K562 (cell line): ENCODE data around the gene INCA1. TPM values are rescaled to one million over a fixed set of nuclear protein-coding genes. Genes with fewer than 3 reads are reported as not detected.

Source experiments
- CREB5 ChIP-seq: fragments of 250-450 bp; sonication (Bioruptor Pico); IDR thresholded peaks from 2 replicates; pipeline ENCODE4 v1.5.0; 2020; ENCODE audit warnings: mild to moderate bottlenecking
- ESRRA ChIP-seq: fragments of 450-650 bp; IDR thresholded peaks from 2 replicates; pipeline ENCODE4 v1.6.1; 2014; ENCODE audit warnings: low read depth, mild to moderate bottlenecking, moderate library complexity, borderline replicate concordance
- GATAD2B ChIP-seq: fragments of 450-650 bp; IDR thresholded peaks from 2 replicates; pipeline ENCODE4 v1.6.1; 2017; ENCODE audit warnings: mild to moderate bottlenecking, borderline replicate concordance
- NELFE ChIP-seq: IDR thresholded peaks from 2 replicates; pipeline ENCODE4 v1.6.1; 2011; ENCODE audit warnings: mild to moderate bottlenecking; ENCODE audit not compliant: insufficient read depth, insufficient read length
- NR0B1 ChIP-seq: fragments of 450-650 bp; IDR thresholded peaks from one replicate; pipeline ENCODE4 v1.6.1; 2018; ENCODE audit warnings: mild to moderate bottlenecking, moderate library complexity; ENCODE audit not compliant: partially characterized antibody
- PRDM10 ChIP-seq: fragments of 450-650 bp; IDR thresholded peaks from 2 replicates; pipeline ENCODE4 v1.6.1; 2018; ENCODE audit not compliant: partially characterized antibody
- RB1 ChIP-seq: fragments of 450-650 bp; IDR thresholded peaks from 2 replicates; pipeline ENCODE4 v1.6.1; 2017; ENCODE audit warnings: low read depth, mild to moderate bottlenecking
- SOX6 ChIP-seq: fragments of 450-650 bp; IDR thresholded peaks from 2 replicates; pipeline ENCODE4 v1.6.1; 2014; ENCODE audit warnings: mild to moderate bottlenecking
- ZNF408 ChIP-seq: fragments of 250-450 bp; sonication (Bioruptor Pico); IDR thresholded peaks from 2 replicates; pipeline ENCODE4 v1.4.0; 2020; ENCODE audit warnings: low read depth, mild to moderate bottlenecking, moderate library complexity
- ZNF518B ChIP-seq: fragments of 250-450 bp; sonication (Bioruptor Pico); IDR thresholded peaks from 2 replicates; pipeline ENCODE4 v1.5.0; 2021; ENCODE audit warnings: mild to moderate bottlenecking, moderate library complexity
- polyA plus RNA-seq, 8 experiments: library from polyadenylated mRNA; depleted of rRNA in 4 of 8; stranded (reverse) in 5 of 8; unstranded in 3 of 8; fragments of >200 nt; fragmentation: Nextera tagmentation in 2 of 8; fragmentation: Illumina TruSeq in 1 of 8; extraction: Ambion mirVana in 2 of 8; extraction: Trizol in 1 of 8; gene quantifications; 2 replicates each; pipeline versions ENCODE4 v1.2.1 to v1.2.3, GENCODE V29; 2011 to 2014; ENCODE audit warnings: inconsistent platforms in 1 of 8, missing spikeins in 1 of 8
- total RNA-seq, 7 experiments: library from RNA; depleted of rRNA in 6 of 7; stranded (reverse); fragments of >200 nt in 6 of 7; fragmentation: Illumina TruSeq in 2 of 7; extraction: Trizol in 2 of 7; gene quantifications; 2 replicates each; pipeline versions ENCODE4 v1.2.1 to v1.2.3, GENCODE V29; 2011 to 2021; ENCODE audit warnings: low replicate concordance in 1 of 7

The INCA1 gene
- total and polyA plus RNA-seq, 9 of the 15 experiments (the other 6 are each of a cell fraction or from before 2014, with no cell fraction given): 0.08 to 0.50 (median 0.13) TPM; not detected in 4

GRCh38 chr17:4986951-4987766, 10.2 kb downstream of the INCA1 start, which contains the start of gene CAMTA2 (continued):
- TF ChIP-seq PRDM10 (no peak), ZNF518B (no peak), SOX6 (0 out of 2 replicates have a peak, but pooled peaks have one; percentile 12), NELFE (no peak), RB1 (peak; percentile 82; the same call in 1 of the 2 replicates), NR0B1 (no peak), ZNF408 (CRISPR knock-in tag) (no peak), GATAD2B (peak; percentile 68; the same call in 1 of the 2 replicates), ESRRA (peak; percentile 86; the same call in 1 of the 2 replicates), CREB5 (CRISPR knock-in tag) (no peak)
